Esophagus (tissue), 2 donors: Measurements from ENCODE around the gene SLC12A1. TPM values are rescaled to one million over a fixed set of nuclear protein-coding genes. Genes with fewer than 3 reads are reported as not detected.

Experiments
- H3K27ac ChIP-seq, 2 donors: one replicate each; pipeline ENCODE4 v1.5.1; 2013; ENCODE audit warnings: low read depth in 2 of 2, mild to moderate bottlenecking in 2 of 2, inconsistent platforms in 1 of 2, low read length in 1 of 2, moderate library complexity in 1 of 2
- H3K27me3 ChIP-seq, 2 donors: one replicate each; pipeline ENCODE4 v1.6.1; 2013; ENCODE audit warnings: low read length in 2 of 2, control low read depth in 1 of 2, mild to moderate bottlenecking in 1 of 2; ENCODE audit not compliant: insufficient read depth in 2 of 2, control insufficient read depth in 1 of 2
- H3K36me3 ChIP-seq, 2 donors: one replicate each; pipeline ENCODE4 v1.6.1; 2013; ENCODE audit warnings: low read length in 1 of 2; ENCODE audit not compliant: control insufficient read depth in 2 of 2, insufficient read depth in 2 of 2
- H3K4me1 ChIP-seq, 2 donors: one replicate each; pipeline ENCODE4 v1.6.1; 2013; ENCODE audit warnings: low read length in 1 of 2; ENCODE audit not compliant: control insufficient read depth in 2 of 2, insufficient read depth in 2 of 2
- H3K4me3 ChIP-seq, 2 donors: one replicate each; pipeline ENCODE4 v1.5.1; 2013; ENCODE audit warnings: low read length in 2 of 2, mild to moderate bottlenecking in 2 of 2, low read depth in 1 of 2, moderate library complexity in 1 of 2
- H3K9me3 ChIP-seq, 2 donors: one replicate each; pipeline ENCODE4 v1.6.1; 2013; ENCODE audit warnings: mild to moderate bottlenecking in 2 of 2, low read depth in 1 of 2, low read length in 1 of 2, moderate library complexity in 1 of 2; ENCODE audit not compliant: control insufficient read depth in 2 of 2, insufficient read depth in 1 of 2
- WGBS, 2 donors: extraction: QIAGEN DNeasy Blood & Tissue Kit; methylation state at CpG; one replicate each; pipeline ENCODE4 v1.1.7; 2013; 5-methylcytosine and 5-hydroxymethylcytosine counted together
- polyA plus RNA-seq, 2 donors: library from polyadenylated mRNA; stranded (reverse); fragments of 200-250 nt; gene quantifications; one replicate each; pipeline ENCODE4 v1.2.3, GENCODE V29; 2013
- donor health status: healthy with polysubstance abuse.
- donor health status: Bipolar disorder and iron deficiency.

SLC12A1 gene
- polyA plus RNA-seq, 2 donors: not detected

DNA sequence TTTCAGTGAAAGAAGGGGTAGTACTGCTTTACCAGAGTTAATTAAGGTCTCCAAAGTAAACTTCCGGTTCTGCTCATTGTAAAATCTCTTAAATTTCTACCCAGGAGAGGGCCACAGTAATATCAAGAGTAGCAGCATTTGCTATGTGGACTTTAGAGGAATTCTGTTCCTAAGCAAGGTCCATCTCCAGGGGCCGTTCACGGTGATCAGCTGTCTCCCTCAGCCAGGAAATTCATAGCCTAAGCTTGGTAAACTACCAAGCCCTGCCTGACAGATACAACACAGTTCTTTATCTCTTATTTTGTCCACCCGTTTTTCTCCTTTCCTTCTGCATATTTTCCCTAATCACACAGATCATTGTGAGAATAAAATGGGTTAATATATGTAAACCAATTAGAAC lies 127.4 kb downstream of the SLC12A1 start:
- H3K27ac ChIP-seq: no peak overlapping the region
- H3K36me3 ChIP-seq: peaks cover 3 to 6% of the 10 kb centered on the region in 2 donors
- WGBS, 2 donors: 34 to 41% methylated on average over 4 of the region's 4 CpGs
- H3K4me1 ChIP-seq: peaks cover 0 to 3% of the 10 kb centered on the region in 2 donors
- no peaks in the 10 kb centered on the region for H3K27me3 ChIP-seq
- H3K4me3 ChIP-seq: no peak overlapping the region
- no peaks in the 10 kb centered on the region for H3K9me3 ChIP-seq

- peaks cover 3 to 6% of the 10 kb centered on the region in 2 donors for H3K36me3 ChIP-seq
- no peaks in the 10 kb centered on the region for H3K9me3 ChIP-seq
- H3K27me3 ChIP-seq: no peaks in the 10 kb centered on the region
- H3K4me3 ChIP-seq: no peak overlapping the region
- no peak overlapping the region for H3K27ac ChIP-seq
- H3K4me1 ChIP-seq: peaks cover 0 to 3% of the 10 kb centered on the region in 2 donors
- WGBS, 2 donors: 79 to 83% methylated on average over 2 of the region's 2 CpGs
These were observed 128.2 kb downstream of the SLC12A1 start for GRCh38 chr15:48334260-48334659.

GRCh38 chr15:48336940-48337339 lies 130.8 kb downstream of the SLC12A1 start:
- no peak overlapping the region for H3K27ac ChIP-seq
- H3K36me3 ChIP-seq: peaks cover 3 to 6% of the 10 kb centered on the region in 2 donors
- no peaks in the 10 kb centered on the region for H3K9me3 ChIP-seq
- H3K27me3 ChIP-seq: no peaks in the 10 kb centered on the region
- H3K4me3 ChIP-seq: no peak overlapping the region
- 82 to 85% methylated on average over 2 of the region's 2 CpGs for WGBS, 2 donors
- H3K4me1 ChIP-seq: peaks cover 0 to 3% of the 10 kb centered on the region in 2 donors

DNA sequence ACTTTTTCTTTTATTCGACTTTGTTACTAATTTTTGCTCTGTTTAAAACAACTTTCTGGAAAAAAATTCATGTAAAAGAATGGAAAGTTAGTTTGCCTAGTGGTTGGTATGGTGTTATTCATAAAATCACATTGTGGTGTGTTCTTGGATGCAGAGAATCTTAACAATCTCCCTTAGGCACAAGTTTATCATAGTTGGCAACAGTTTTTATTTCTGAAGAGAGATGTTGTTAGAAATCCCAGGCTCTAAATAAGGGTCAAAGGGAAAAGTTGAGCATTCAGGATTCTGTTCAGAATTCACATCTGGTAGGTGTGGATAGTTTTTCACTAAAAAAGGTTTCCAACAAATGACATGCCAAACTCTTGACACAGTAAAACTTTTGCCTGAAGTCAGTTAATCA lies 131.5 kb downstream of the SLC12A1 start:
- Histone ChIP-seq H3K4me3 (no peak overlapping the region), H3K27ac (no peak overlapping the region), H3K36me3 (peaks cover 3 to 6% of the 10 kb centered on the region in 2 donors), H3K27me3 (no peaks in the 10 kb centered on the region), H3K9me3 (no peaks in the 10 kb centered on the region), H3K4me1 (no peaks in the 10 kb centered on the region)
- WGBS, 2 donors: 70 to 78% methylated on average over 1 of the region's 1 CpG

DNA sequence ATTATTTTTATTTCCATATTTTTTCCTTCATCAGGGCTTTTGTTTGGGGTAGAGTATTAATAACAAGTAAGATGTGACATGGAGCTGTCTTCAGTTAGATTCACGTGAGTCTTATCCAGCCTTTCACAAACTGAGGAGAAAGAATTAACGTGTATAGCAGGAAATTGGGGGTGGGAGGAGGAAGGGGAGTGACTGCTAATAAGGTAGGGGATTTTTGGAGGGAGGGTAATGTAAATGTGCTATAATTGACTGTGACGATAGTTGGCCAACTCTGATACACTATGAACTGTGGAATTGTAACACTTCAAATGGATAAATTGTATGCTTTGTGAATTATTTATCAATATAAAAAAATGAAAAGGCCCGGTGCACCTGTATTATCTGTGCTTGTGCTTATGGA lies 134.0 kb downstream of the SLC12A1 start:
- H3K27me3 ChIP-seq: no peaks in the 10 kb centered on the region
- WGBS, 2 donors: 79 to 80% methylated on average over 4 of the region's 4 CpGs
- H3K4me3 ChIP-seq: no peak overlapping the region
- H3K27ac ChIP-seq: no peak overlapping the region
- H3K36me3 ChIP-seq: peaks cover 6 to 7% of the 10 kb centered on the region in 2 donors
- no peaks in the 10 kb centered on the region for H3K9me3 ChIP-seq
- no peaks in the 10 kb centered on the region for H3K4me1 ChIP-seq

- 89 to 94% methylated on average over 6 of the region's 6 CpGs for WGBS, 2 donors
- H3K27me3 ChIP-seq: no peaks in the 10 kb centered on the region
- no peaks in the 10 kb centered on the region for H3K4me1 ChIP-seq
- no peak overlapping the region for H3K27ac ChIP-seq
- no peak overlapping the region for H3K4me3 ChIP-seq
- H3K9me3 ChIP-seq: no peaks in the 10 kb centered on the region
- H3K36me3 ChIP-seq: peaks cover 0 to 3% of the 10 kb centered on the region in 2 donors
These were observed 137.8 kb downstream of the SLC12A1 start for GRCh38 chr15:48343865-48344264.

GRCh38 chr15:48345516-48345915 lies 139.4 kb downstream of the SLC12A1 start:
- Histone ChIP-seq H3K36me3 (peaks cover 0 to 3% of the 10 kb centered on the region in 2 donors), H3K4me1 (no peaks in the 10 kb centered on the region)

DNA sequence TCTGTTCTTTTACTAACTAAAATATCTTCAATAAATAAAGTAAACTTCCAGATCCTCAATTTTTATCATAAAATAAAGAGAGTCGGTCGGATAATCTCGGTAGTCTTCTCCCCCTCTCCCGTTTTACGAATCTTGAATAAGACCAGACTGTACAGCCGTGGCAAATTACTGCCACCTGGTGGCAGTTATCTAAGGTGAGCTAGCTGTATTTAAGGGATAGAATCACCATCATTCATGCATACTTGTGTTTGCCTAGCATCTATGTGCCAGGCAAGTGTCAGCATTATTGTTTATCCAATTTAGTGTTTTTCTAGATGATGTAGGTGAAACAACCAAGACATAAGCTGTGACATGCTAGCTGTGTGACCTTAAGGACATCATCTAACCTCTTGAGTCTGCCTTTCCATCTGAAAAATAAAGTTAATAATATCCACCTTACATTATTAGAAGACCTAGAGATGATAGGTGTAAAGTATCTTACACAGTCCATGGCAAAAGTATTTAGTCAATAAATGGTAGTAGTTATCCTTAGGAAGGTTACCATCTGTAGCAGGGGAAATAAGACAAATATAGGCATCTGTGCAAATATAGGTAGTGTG lies 146.5 kb downstream of the SLC12A1 start:
- WGBS, 2 donors: 2 to 11% methylated on average over 6 of the region's 6 CpGs
- H3K4me1 ChIP-seq: no peaks in the 10 kb centered on the region

More at GRCh38 chr15:48345516-48345915, 139.4 kb downstream of the SLC12A1 start:
- Histone ChIP-seq H3K27me3 (no peaks in the 10 kb centered on the region), H3K9me3 (no peaks in the 10 kb centered on the region), H3K27ac (no peak overlapping the region), H3K4me3 (no peak overlapping the region)

More for the DNA sequence above, 146.5 kb downstream of the SLC12A1 start:
- Histone ChIP-seq H3K27me3 (no peaks in the 10 kb centered on the region), H3K36me3 (no peaks in the 10 kb centered on the region), H3K4me3 (no peak overlapping the region), H3K27ac (no peak overlapping the region), H3K9me3 (no peaks in the 10 kb centered on the region)
